ENCODE results near the gene ZSCAN29. TPM values are rescaled to one million over a fixed set of nuclear protein-coding genes. Genes with fewer than 3 reads are reported as not detected.

Gene ZSCAN29
- total RNA-seq, 1 donor from 2014 or later, result 27.8 TPM

- no peak overlapping the region for H3K9ac ChIP-seq (ENCODE audit: low read length)
- H3K4me2 ChIP-seq (ENCODE audit: low read length), result no peak overlapping the region
- H3K4me3 ChIP-seq (ENCODE audit: insufficient read depth, low read depth, low read length), result no peak overlapping the region
- Mint-ChIP-seq H3K27me3 (ENCODE audit: low read depth, unreplicated experiment) (no peaks in the 10 kb centered on the region), H3K4me1 (ENCODE audit: low read depth, unreplicated experiment) (no peaks in the 10 kb centered on the region), H3K4me3 (ENCODE audit: unreplicated experiment) (no peak overlapping the region), H3K36me3 (ENCODE audit: low read depth, unreplicated experiment) (peaks cover 12% of the 10 kb centered on the region), H3K9me3 (ENCODE audit: unreplicated experiment) (no peaks in the 10 kb centered on the region), H3K27ac (ENCODE audit: unreplicated experiment) (no peak overlapping the region)
- TF ChIP-seq EZH2 (IDR thresholded peaks at IDR 0.05; ENCODE audit: insufficient read depth, low read length) (no peak), CTCF (IDR thresholded peaks at IDR 0.05; ENCODE audit: insufficient read depth, low read depth, low read length) (no peak)
- peaks cover 15% of the 10 kb centered on the region for H3K36me3 ChIP-seq (ENCODE audit: insufficient read depth, low read length)
- H2AFZ ChIP-seq (ENCODE audit: low read depth, low read length), result no peak overlapping the region
- H3K27me3 ChIP-seq (ENCODE audit: insufficient read depth, low read length), result no peaks in the 10 kb centered on the region
- H3K9me3 ChIP-seq (ENCODE audit: insufficient read depth, low read depth, low read length), result no peaks in the 10 kb centered on the region
- FAIRE-seq (no peak), DNase-seq (ENCODE audit: low read depth) (peak; percentile 10)
- H4K20me1 ChIP-seq (ENCODE audit: insufficient read depth, low read length), result no peaks in the 10 kb centered on the region
- H3K27ac ChIP-seq (ENCODE audit: low read depth, low read length), result no peak overlapping the region
- H3K4me1 ChIP-seq (ENCODE audit: insufficient read depth, low read length), result no peaks in the 10 kb centered on the region
- H3K79me2 ChIP-seq (ENCODE audit: insufficient read depth, low read length), result no peaks in the 10 kb centered on the region
These were observed 19.9 kb upstream of the ZSCAN29 start for GRCh38 chr15:43390723-43391122.

- TF ChIP-seq CTCF (IDR thresholded peaks at IDR 0.05; ENCODE audit: insufficient read depth, low read depth, low read length) (no peak), EZH2 (IDR thresholded peaks at IDR 0.05; ENCODE audit: insufficient read depth, low read length) (no peak)
- Histone ChIP-seq H3K9me3 (ENCODE audit: insufficient read depth, low read depth, low read length) (no peaks in the 10 kb centered on the region), H3K79me2 (ENCODE audit: insufficient read depth, low read length) (no peaks in the 10 kb centered on the region), H4K20me1 (ENCODE audit: insufficient read depth, low read length) (no peaks in the 10 kb centered on the region), H3K4me2 (ENCODE audit: low read length) (no peak overlapping the region), H3K4me1 (ENCODE audit: insufficient read depth, low read length) (no peaks in the 10 kb centered on the region), H3K9ac (ENCODE audit: low read length) (no peak overlapping the region), H3K4me3 (ENCODE audit: insufficient read depth, low read depth, low read length) (no peak overlapping the region), H2AFZ (ENCODE audit: low read depth, low read length) (no peak overlapping the region), H3K27me3 (ENCODE audit: insufficient read depth, low read length) (no peaks in the 10 kb centered on the region), H3K27ac (ENCODE audit: low read depth, low read length) (no peak overlapping the region), H3K36me3 (ENCODE audit: insufficient read depth, low read length) (peaks cover 24% of the 10 kb centered on the region)
- Mint-ChIP-seq H3K4me1 (ENCODE audit: low read depth, unreplicated experiment) (no peaks in the 10 kb centered on the region), H3K27me3 (ENCODE audit: low read depth, unreplicated experiment) (no peaks in the 10 kb centered on the region), H3K4me3 (ENCODE audit: unreplicated experiment) (no peak overlapping the region), H3K36me3 (ENCODE audit: low read depth, unreplicated experiment) (peaks cover 18% of the 10 kb centered on the region), H3K27ac (ENCODE audit: unreplicated experiment) (no peak overlapping the region), H3K9me3 (ENCODE audit: unreplicated experiment) (no peaks in the 10 kb centered on the region)
- peak; percentile 25 for DNase-seq (ENCODE audit: low read depth)
- FAIRE-seq, result no peak
These were observed 12.2 kb upstream of the ZSCAN29 start for GRCh38 chr15:43383070-43383469.

GRCh38 chr15:43382310-43382709, 11.5 kb upstream of the ZSCAN29 start:
- Histone ChIP-seq H3K4me2 (ENCODE audit: low read length) (no peak overlapping the region), H3K27me3 (ENCODE audit: insufficient read depth, low read length) (no peaks in the 10 kb centered on the region), H2AFZ (ENCODE audit: low read depth, low read length) (no peak overlapping the region), H3K36me3 (ENCODE audit: insufficient read depth, low read length) (peaks cover 25% of the 10 kb centered on the region), H3K4me1 (ENCODE audit: insufficient read depth, low read length) (no peaks in the 10 kb centered on the region), H3K9me3 (ENCODE audit: insufficient read depth, low read depth, low read length) (no peaks in the 10 kb centered on the region), H3K4me3 (ENCODE audit: insufficient read depth, low read depth, low read length) (no peak overlapping the region), H3K9ac (ENCODE audit: low read length) (no peak overlapping the region), H3K27ac (ENCODE audit: low read depth, low read length) (no peak overlapping the region), H3K79me2 (ENCODE audit: insufficient read depth, low read length) (no peaks in the 10 kb centered on the region), H4K20me1 (ENCODE audit: insufficient read depth, low read length) (no peaks in the 10 kb centered on the region)
- Mint-ChIP-seq H3K9me3 (ENCODE audit: unreplicated experiment) (no peaks in the 10 kb centered on the region), H3K4me3 (ENCODE audit: unreplicated experiment) (no peak overlapping the region), H3K36me3 (ENCODE audit: low read depth, unreplicated experiment) (peaks cover 19% of the 10 kb centered on the region), H3K27me3 (ENCODE audit: low read depth, unreplicated experiment) (no peaks in the 10 kb centered on the region), H3K27ac (ENCODE audit: unreplicated experiment) (no peak overlapping the region), H3K4me1 (ENCODE audit: low read depth, unreplicated experiment) (no peaks in the 10 kb centered on the region)
- no peak for TF ChIP-seq EZH2 (IDR thresholded peaks at IDR 0.05; ENCODE audit: insufficient read depth, low read length)
- TF ChIP-seq CTCF (IDR thresholded peaks at IDR 0.05; ENCODE audit: insufficient read depth, low read depth, low read length), result no peak
- FAIRE-seq, result no peak
- DNase-seq (ENCODE audit: low read depth), result no peak

Measured in astrocyte (in vitro differentiated cells and primary cell).